GM21390 (cell line): ENCODE data around the gene TIAM1.

Experiments
- ATAC-seq: cut with Tn5 transposase; IDR thresholded peaks from one replicate; pipeline ENCODE4 v1.9.1; 2021; ENCODE audit not compliant: unreplicated experiment

The TIAM1 gene

DNA sequence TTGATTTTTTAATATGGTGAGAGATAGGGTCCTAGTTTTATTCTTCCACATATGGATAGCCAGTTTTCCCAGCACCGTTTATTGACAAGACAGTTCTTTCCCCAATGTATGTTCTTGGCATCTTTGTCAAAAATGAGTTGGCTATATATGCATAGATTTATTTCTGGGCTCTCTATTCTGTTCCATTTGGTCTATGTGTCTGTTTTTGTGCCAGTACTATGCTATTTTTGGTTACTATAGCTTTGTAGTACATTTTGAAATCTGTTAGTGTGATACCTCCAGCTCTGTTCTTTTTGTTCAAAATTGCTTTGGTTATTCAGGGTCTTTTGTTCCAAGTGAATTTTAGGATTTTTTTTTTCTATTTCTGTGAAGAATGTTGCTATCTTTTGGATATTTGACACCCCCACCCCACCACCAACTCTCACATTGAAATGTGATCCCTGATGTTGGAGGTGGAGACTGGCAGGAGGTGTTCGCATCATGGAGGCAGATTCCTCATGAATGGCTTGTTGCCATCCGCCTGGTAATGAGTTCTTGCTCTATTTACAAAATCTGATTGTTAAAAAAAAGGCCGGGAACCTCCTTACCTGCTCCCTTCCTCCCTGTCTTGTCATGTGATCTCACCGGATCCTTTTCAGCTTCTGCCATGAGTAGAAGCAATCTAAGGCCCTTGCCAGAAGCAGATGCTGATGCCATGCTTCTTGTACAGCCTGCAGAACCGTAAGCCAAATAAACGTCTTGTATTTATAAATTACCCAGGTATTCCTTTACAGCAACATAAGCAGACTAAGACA is 251.0 kb downstream of the TIAM1 start:
- no peak for ATAC-seq

DNA sequence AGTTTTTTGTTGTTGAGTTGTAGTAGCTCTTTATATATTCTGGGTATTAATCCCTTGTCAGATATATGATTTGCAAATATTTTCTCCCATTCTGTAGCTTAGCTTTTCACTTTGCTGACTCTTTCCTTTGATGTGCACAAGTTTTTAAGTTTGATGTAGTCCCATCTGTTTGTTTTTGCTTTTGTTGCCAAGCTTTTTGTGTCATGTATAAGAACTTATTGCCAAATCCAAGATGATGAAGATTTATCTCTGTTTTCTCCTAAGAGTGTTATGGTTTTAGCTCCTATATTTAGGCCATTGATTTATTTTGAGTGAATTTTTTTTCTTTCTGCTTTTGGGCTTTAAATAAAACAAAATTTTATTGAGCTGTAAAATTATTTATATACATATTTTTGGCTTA is 253.7 kb downstream of the TIAM1 start:
- ATAC-seq = no peak

DNA sequence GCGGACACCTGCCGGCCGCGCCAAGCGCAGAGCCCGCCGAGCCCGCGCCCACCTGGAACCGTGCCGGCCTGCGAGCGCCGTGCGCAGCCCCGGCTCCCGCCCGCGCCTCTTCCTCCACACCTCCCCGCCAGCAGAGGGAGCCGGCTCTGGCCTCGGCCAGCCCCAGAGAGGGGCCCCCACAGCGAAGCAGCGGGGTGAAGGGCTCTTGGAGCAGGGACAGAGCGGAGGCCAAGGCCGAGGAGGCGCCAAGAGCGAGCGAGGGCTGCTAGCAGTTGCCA is 255.6 kb downstream of the TIAM1 start:
- no peak for ATAC-seq

DNA sequence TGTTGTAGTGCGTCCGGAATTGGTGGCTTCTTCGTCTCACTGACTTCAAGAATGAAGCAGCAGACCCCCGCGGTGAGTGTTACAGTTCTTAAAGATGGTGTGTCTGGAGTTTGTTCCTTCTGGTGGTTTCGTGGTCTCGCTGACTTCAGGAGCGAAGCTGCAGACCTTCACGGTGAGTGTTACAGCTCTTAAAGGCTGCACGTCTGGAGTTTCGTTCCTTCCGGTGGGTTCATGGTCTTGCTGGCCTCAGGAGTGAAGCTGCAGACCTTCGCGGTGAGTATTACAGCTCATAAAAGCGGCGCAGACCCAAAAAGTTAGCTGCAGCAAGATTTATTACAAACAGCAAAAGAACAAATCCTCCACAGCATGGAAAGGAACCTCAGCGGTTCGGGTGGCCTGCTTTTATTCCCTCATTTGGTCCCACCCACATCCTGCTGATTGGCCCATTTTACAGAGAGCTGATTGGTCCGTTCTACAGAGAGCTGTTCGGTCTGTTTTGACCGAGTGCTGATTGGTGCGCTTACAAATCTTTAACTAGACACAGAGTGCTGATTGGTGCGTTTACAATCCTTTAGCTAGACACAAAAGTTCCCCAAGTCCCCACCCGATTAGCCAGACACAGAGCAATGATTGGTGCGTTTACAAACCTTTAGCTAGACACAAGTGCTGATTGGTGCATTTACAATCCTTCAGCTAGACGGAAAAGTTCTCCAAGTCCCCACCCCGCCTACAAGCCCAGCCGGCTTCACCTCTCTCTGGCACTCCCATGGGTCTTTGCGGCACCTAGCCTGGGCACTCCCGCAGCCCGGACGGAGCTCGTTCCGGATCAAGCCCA is 256.2 kb downstream of the TIAM1 start:
- no peak for ATAC-seq

DNA sequence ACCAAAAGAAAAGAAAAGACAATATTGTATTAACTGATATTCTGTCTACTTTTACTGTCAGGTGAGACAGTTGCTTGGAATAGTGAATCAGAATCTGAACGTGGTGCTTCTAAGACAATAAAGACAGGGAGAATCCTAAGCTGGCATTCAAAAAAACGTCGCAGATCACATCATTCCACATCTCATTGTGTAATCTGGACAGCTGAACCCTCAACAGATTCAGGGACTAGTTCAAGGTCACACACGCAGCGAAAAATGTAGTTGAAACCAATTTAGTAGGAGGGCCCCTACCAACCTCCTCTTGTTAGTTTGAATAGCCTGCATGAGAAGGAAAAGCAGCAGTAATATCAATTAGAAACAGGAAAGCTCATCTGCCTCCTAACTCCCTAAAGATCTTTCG is 259.4 kb downstream of the TIAM1 start:
- ATAC-seq = no peak

DNA sequence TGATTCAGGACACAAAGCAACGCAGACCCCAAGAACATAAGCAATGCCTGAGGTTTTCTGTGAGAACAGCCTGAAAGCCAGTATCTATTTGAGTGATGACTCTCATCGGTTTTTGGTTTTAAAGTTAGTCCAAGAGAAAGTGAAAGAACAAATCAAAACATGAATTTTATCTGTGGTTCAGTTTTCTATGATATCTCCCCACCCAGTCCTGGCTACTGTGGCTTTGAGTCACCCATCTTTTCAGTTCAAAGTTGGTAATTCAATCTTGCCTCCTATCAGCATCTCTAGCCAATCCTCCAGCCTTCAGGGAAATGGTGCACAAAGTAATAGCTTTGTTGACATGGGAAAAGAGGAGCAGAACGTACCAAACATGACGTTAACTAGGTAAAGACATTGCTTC is 265.3 kb downstream of the TIAM1 start:
- peak; percentile 83 for ATAC-seq

DNA sequence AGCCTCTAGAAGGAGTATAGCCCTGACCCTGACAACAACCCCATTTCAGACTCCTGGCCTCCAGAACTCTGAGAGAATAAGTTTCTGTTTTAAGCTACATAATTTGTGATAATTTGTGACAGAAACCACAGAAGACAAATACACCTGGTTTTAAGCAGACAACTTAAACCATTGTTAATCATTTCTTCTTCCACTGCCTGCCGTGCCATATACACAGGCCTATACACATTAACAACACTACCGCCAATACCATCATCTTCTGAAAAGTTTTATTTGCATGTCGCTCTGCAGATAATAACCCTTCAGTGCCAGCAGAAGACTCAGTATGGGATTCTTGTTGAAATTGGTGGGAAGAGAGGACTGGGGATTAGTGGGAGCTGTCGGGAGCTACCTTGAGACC is 265.8 kb downstream of the TIAM1 start:
- peak; percentile 17 for ATAC-seq

DNA sequence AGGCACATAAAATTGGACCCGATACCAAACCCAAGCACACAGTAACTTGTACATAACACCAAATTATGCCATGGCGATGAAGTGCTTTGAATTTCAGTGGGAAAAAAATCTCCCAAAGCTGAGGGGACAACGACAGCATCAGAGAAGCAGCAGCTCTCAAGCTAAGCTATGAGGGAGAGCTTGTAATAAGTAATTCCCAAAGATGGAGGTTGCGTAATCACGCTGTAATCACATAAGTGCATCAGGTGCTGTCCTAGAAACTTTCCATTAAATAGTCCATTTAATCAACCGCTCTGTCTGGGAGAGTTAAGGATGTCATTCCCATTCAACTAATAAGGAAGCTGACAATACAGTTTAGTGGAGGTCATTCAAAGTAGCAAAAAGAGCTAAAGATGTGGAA is 268.2 kb downstream of the TIAM1 start:
- ATAC-seq = no peak

DNA sequence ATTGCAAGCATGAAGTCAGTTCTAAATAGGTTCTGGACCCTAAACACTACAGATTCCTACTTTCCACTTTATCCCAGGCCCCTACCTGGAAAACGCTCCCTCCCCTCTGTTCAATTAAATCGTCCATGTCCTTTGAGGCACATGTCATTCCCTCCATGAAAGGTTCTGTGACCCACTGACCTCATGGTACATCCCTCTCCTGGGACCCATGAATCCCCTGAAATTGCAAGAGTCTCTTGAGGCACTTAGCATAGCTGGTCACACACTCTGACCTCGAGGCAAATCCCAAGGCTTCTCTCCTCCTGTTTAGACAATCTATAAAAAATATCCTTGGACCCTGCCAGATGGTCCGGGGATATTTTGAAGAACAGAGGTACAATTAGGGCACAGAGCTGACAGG is 271.5 kb downstream of the TIAM1 start:
- ATAC-seq = no peak
